GM23248 (cell line): Measurements from ENCODE around the gene FAM124B. TPM values are rescaled to one million over a fixed set of nuclear protein-coding genes. Genes with fewer than 3 reads are reported as not detected.

ENCODE experiments used
- DNase-seq: peaks from one replicate; pipeline ENCODE4 v3.0.0-alpha.2; 2015
- H2AFZ ChIP-seq: fragments of 200-600 bp; sonication (generic); 2 replicates; pipeline ENCODE4 v1.6.1; 2016; ENCODE audit warnings: antibody characterized with exemption
- H3F3A ChIP-seq: fragments of 200-600 bp; sonication (generic); 2 replicates; pipeline ENCODE4 v1.6.1; 2016; ENCODE audit warnings: mild to moderate bottlenecking, antibody characterized with exemption, mixed run types; ENCODE audit not compliant: insufficient read depth
- H3K27ac ChIP-seq: fragments of 200-600 bp; sonication (generic); 2 replicates; pipeline ENCODE4 v1.5.1; 2016; ENCODE audit warnings: mild to moderate bottlenecking
- H3K27me3 ChIP-seq: fragments of 200-600 bp; sonication (generic); replicated peaks from 2 replicates; pipeline ENCODE4 v1.6.1; 2016; ENCODE audit warnings: mild to moderate bottlenecking; ENCODE audit not compliant: insufficient read depth
- H3K36me3 ChIP-seq: fragments of 200-600 bp; sonication (generic); 2 replicates; pipeline ENCODE4 v1.6.1; 2016; ENCODE audit warnings: low read depth, mild to moderate bottlenecking
- H3K4me1 ChIP-seq: fragments of 200-600 bp; sonication (generic); 2 replicates; pipeline ENCODE4 v1.6.1; 2016; ENCODE audit warnings: mild to moderate bottlenecking; ENCODE audit not compliant: insufficient read depth
- H3K4me2 ChIP-seq: fragments of 200-600 bp; sonication (generic); one replicate; pipeline ENCODE4 v1.6.1; 2016; ENCODE audit warnings: mild to moderate bottlenecking; ENCODE audit not compliant: unreplicated experiment
- H3K4me3 ChIP-seq: fragments of 200-600 bp; sonication (generic); 2 replicates; pipeline ENCODE4 v1.5.1; 2016; ENCODE audit warnings: mild to moderate bottlenecking
- H3K79me2 ChIP-seq: fragments of 200-600 bp; sonication (generic); 2 replicates; pipeline ENCODE4 v1.6.1; 2016; ENCODE audit warnings: mild to moderate bottlenecking; ENCODE audit not compliant: insufficient read depth
- H3K9ac ChIP-seq: fragments of 200-600 bp; sonication (generic); 2 replicates; pipeline ENCODE4 v1.6.1; 2016; ENCODE audit warnings: mild to moderate bottlenecking
- H3K9me2 ChIP-seq: fragments of 200-600 bp; sonication (generic); 2 replicates; pipeline ENCODE4 v1.6.1; 2016; ENCODE audit warnings: mixed run types, mild to moderate bottlenecking, moderate library complexity; ENCODE audit not compliant: insufficient read depth
- H3K9me3 ChIP-seq: fragments of 200-600 bp; sonication (generic); one replicate; pipeline ENCODE4 v1.6.1; 2017; ENCODE audit warnings: low read depth
- H4K20me1 ChIP-seq: fragments of 200-600 bp; sonication (generic); 2 replicates; pipeline ENCODE4 v1.6.0; 2016; ENCODE audit not compliant: insufficient read depth
- EZH2 ChIP-seq: fragments of 200-600 bp; sonication (generic); IDR thresholded peaks from 2 replicates; pipeline ENCODE4 v1.6.1; 2018; ENCODE audit warnings: antibody characterized with exemption, mild to moderate bottlenecking; ENCODE audit not compliant: insufficient read depth, poor library complexity, severe bottlenecking
- EZH2phosphoT487 ChIP-seq: fragments of 200-600 bp; sonication (generic); IDR thresholded peaks from 2 replicates; pipeline ENCODE4 v1.6.1; 2018; ENCODE audit warnings: antibody characterized with exemption, moderate library complexity, mild to moderate bottlenecking, low read depth; ENCODE audit not compliant: insufficient read depth
- WGBS, 2 experiments: methylation state at CpG; one replicate each; pipeline ENCODE4 v1.1.6; 2015 to 2017; ENCODE audit warnings: low lambda C conversion rate in 2 of 2, low coverage in 1 of 2; ENCODE audit errors: missing lambda C conversion rate in 2 of 2; 5-methylcytosine and 5-hydroxymethylcytosine counted together
- in situ Hi-C: fragments of 300-500 bp; cut with MboI; formaldehyde crosslinking; loops from 2 replicates; pipeline ENCODE4 v1.15.0; 2020
- polyA plus RNA-seq: library from polyadenylated mRNA; unstranded; fragments of >200 nt; fragmentation: Nextera tagmentation; extraction: Ambion mirVana; gene quantifications from 2 replicates; pipeline ENCODE4 v1.2.1, GENCODE V29; 2016
- total RNA-seq: library from RNA; depleted of rRNA; stranded (reverse); fragments of >200 nt; shearing (Covaris generic); gene quantifications from 2 replicates; pipeline ENCODE4 v1.2.3, GENCODE V29; 2014

Gene FAM124B
- total and polyA plus RNA-seq, 2 experiments from 2014 or later: not detected

DNA sequence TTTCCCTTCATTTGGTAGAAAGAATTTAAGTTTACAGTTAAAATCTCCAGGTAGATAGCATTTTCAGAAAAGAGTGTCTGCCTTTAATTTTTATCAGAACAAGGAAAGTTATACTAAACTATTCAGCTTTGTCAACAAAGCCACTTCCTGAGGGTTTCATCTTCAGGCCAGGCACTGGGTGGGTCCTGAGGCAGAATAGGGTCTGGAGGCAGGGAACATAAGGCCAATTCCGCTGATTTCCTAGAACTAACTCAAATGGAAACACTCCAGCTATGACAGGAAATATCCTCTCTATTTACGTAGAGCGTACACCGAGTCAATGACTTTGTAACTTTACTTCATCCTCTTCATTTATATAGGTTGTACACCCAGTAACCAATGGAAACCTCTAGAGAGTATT, 32.7 kb upstream of the FAM124B start:
- in situ Hi-C loops: no loop called here
- Histone ChIP-seq H3K27ac (no peak overlapping the region), H3F3A (no peaks in the 10 kb centered on the region), H3K4me3 (no peak overlapping the region), H3K36me3 (no peaks in the 10 kb centered on the region), H3K9me3 (no peaks in the 10 kb centered on the region), H2AFZ (no peak overlapping the region), H3K4me1 (no peaks in the 10 kb centered on the region), H3K9me2 (no peaks in the 10 kb centered on the region), H3K79me2 (no peaks in the 10 kb centered on the region), H3K27me3 (peaks cover 11% of the 10 kb centered on the region; the same call in 1 of the 2 replicates), H3K4me2 (no peak overlapping the region), H4K20me1 (no peaks in the 10 kb centered on the region), H3K9ac (no peak overlapping the region)
- DNase-seq: no peak
- TF ChIP-seq EZH2: no peak
- TF ChIP-seq EZH2phosphoT487: no peak
- 83 to 85% methylated on average over 4 of the region's 4 CpGs for WGBS, 2 experiments

DNA sequence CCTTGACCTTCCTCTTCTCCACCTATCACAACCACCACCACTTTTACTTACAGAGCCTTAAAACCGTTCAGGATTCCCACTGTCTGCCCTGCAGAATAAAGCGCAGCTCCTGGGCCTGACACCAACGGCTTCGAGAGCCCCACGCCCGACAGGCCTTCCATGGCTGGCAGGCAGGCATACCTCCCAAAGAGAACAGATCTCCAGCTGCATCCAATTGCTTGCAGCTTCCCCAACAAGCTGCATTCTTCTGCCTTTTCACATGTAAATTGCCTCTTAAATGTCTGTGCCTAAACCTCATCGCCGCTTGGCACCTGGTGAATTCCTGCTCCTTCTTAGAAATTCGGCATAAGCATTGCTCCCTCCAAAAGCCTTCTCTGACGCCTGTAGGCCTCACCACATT, 31.5 kb upstream of the FAM124B start:
- TF ChIP-seq EZH2phosphoT487: no peak
- no peak for TF ChIP-seq EZH2
- DNase-seq: no peak
- in situ Hi-C loops: no loop called here
- Histone ChIP-seq H4K20me1 (no peaks in the 10 kb centered on the region), H2AFZ (no peak overlapping the region), H3K79me2 (no peaks in the 10 kb centered on the region), H3K4me1 (no peaks in the 10 kb centered on the region), H3K27ac (no peak overlapping the region), H3K9me3 (no peaks in the 10 kb centered on the region), H3K27me3 (peaks cover 11% of the 10 kb centered on the region; the same call in 1 of the 2 replicates), H3K36me3 (no peaks in the 10 kb centered on the region), H3K4me3 (no peak overlapping the region), H3F3A (no peaks in the 10 kb centered on the region), H3K9ac (no peak overlapping the region), H3K4me2 (no peak overlapping the region), H3K9me2 (no peaks in the 10 kb centered on the region)
- 14 to 19% methylated on average over 10 of the region's 10 CpGs for WGBS, 2 experiments

DNA sequence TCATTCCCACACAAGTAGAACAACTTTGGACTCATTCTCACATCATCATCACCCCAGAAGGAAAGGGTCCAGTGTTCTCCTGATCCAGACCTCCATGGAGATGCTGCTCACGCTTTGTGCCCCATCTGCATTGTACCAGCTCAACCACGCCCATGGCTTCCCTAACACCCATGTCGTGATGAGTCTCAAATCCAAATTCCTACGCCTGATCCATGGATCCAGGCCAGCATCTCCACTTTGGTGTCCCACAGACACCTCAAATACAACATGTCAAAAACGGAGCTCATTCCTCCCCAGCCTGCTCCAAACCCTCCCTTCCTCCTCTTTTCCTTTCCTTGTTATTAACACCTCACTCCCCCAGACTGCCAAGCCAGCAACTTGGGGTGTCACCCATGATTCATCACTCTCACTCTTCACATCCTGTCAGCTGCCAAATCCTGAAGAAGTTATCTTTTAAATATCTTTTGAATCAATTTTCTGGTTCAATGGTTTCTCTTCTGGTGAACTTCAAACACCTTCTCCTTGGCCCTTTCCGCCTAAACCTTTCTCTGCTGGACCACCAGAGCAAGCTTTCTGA, 30.2 kb upstream of the FAM124B start:
- no peak for DNase-seq
- H3F3A ChIP-seq: no peaks in the 10 kb centered on the region
- no peak overlapping the region for H3K27ac ChIP-seq
- H3K9me2 ChIP-seq: no peaks in the 10 kb centered on the region
- no peaks in the 10 kb centered on the region for H3K4me1 ChIP-seq
- H3K9ac ChIP-seq: no peak overlapping the region
- WGBS, 2 experiments: 95 to 100% methylated on average over 5 of the region's 6 CpGs
- H3K36me3 ChIP-seq: no peaks in the 10 kb centered on the region
- peaks cover 11% of the 10 kb centered on the region; the same call in 1 of the 2 replicates for H3K27me3 ChIP-seq
- no peaks in the 10 kb centered on the region for H4K20me1 ChIP-seq
- in situ Hi-C loops: no loop called here
- no peak for TF ChIP-seq EZH2
- TF ChIP-seq EZH2phosphoT487: no peak
- H3K9me3 ChIP-seq: no peaks in the 10 kb centered on the region
- H3K4me3 ChIP-seq: no peak overlapping the region
- no peaks in the 10 kb centered on the region for H3K79me2 ChIP-seq
- H2AFZ ChIP-seq: no peak overlapping the region
- H3K4me2 ChIP-seq: no peak overlapping the region

DNA sequence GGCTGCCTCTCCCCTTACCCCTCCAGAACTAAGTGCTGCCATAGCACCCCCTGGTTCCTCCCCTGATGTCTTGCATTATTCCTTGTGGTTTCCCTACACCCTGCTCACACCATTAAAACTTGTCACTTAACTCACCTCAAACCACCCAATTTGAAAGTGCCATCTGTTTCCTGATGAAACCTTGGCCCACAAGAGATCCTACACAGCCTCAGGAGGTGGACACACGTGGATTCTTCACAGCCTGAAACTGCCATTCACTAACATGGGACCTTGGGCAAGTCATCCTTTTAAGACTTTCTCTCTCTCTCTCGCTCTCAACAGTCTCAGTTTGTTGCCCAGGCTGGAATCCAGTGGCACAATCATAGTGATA, 27.5 kb upstream of the FAM124B start:
- 5 to 8% methylated on average over 2 of the region's 2 CpGs for WGBS, 2 experiments

More for the DNA sequence above, 27.5 kb upstream of the FAM124B start:
- no peaks in the 10 kb centered on the region for H3K9me2 ChIP-seq
- H3F3A ChIP-seq: no peaks in the 10 kb centered on the region
- no peak overlapping the region for H3K27ac ChIP-seq
- H3K9ac ChIP-seq: no peak overlapping the region
- no peak for DNase-seq
- H3K4me2 ChIP-seq: no peak overlapping the region
- in situ Hi-C loops: no loop called here
- peaks cover 8% of the 10 kb centered on the region; the same call in 1 of the 2 replicates for H3K27me3 ChIP-seq
- no peak overlapping the region for H2AFZ ChIP-seq
- H3K79me2 ChIP-seq: no peaks in the 10 kb centered on the region
- H3K9me3 ChIP-seq: no peaks in the 10 kb centered on the region
- H3K4me3 ChIP-seq: no peak overlapping the region
- H4K20me1 ChIP-seq: no peaks in the 10 kb centered on the region
- no peaks in the 10 kb centered on the region for H3K36me3 ChIP-seq
- no peaks in the 10 kb centered on the region for H3K4me1 ChIP-seq
- TF ChIP-seq EZH2 (no peak), EZH2phosphoT487 (no peak)
